Gastrocnemius medialis (tissue), 4 donors: ENCODE measurements around the gene NUBP2.

Source experiments
- CTCF ChIP-seq, 5 experiments: fragments of 450-650 bp in 3 of 5; fragments of 200-600 bp in 2 of 5; sonication (generic) in 2 of 5; IDR thresholded peaks in 4 of 5; conservative IDR thresholded peaks in 1 of 5; 1 replicate in 4 of 5; 2 replicates in 1 of 5; pipeline ENCODE4 v1.5.1; 2016 to 2019; ENCODE audit warnings: antibody characterized with exemption in 5 of 5, mild to moderate bottlenecking in 3 of 5, moderate library complexity in 3 of 5
- POLR2A ChIP-seq, 2 donors: fragments of 450-650 bp; IDR thresholded peaks; one replicate each; pipeline ENCODE4 v1.6.1; 2017; ENCODE audit warnings: antibody characterized with exemption in 2 of 2, mild to moderate bottlenecking in 2 of 2, moderate library complexity in 2 of 2

GRCh38 chr16:1754204-1754603, 28.6 kb upstream of the NUBP2 start:
- no peak for TF ChIP-seq CTCF (IDR thresholded peaks at IDR 0.05 in 4 of 5, conservative IDR thresholded peaks at IDR 0.05 in 1 of 5)
- TF ChIP-seq POLR2A (IDR thresholded peaks at IDR 0.05), result no peak
